Fibroblast of skin of back (primary cell): ENCODE results near the gene CADPS.
A peak's percentile ranks its signal among the peaks of the same experiment; 100 is the strongest.

ENCODE experiments used
- DNase-seq: peaks from one replicate; pipeline ENCODE4 v3.0.0-alpha.2; 2013

Gene CADPS

DNA sequence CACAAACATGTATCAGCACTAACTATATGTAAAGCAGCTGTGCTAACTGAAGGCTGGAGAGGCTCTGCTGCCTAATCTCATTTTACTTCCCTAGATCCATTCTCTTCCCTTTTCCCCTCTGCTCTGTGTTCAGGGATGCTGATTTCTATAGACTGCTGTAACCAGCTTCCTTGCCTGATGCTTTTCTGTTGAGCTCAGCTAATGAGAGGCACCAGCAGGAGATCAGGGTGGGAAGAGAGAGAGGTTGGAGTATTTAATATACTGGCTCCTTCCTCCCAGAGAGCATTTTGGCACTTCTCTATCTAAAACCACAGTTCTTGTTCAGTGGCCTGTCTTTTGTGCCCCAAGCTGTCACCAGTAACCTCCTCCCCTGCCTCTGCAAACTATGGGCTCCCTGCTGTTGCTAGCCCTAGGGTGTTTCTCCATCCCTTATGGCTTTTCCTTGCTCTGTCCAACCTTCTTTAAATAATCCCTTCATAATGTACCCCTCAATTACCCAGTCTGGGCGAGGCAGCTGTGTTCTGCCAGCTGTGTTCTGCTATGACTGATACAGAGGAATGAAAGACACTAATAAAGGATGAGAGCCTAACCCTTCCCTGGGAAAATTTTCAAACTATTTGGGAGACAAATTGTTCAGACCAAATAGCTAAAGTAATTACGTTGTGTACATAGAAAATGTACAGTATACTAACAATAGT, 69.5 kb downstream of the CADPS start:
- no peak for DNase-seq

DNA sequence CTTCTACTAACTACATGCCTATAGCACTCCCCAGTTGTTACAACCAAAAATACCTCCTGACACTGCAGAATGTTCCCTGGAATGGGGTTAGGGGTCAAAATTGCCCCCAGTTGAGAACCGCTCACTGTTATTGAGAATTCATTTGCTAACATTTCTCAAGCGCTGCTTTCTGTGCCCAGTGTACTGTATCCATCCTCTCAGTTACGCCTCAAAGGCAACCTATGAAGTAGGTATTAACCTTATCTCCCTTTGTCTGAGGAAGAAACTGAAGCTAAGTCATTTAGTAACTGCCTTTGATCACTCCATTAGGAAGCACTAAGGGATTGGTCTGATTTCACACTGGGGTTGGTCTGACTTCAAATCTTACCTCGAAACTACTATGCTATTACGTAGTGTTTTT, 70.1 kb downstream of the CADPS start:
- DNase-seq: no peak

DNA sequence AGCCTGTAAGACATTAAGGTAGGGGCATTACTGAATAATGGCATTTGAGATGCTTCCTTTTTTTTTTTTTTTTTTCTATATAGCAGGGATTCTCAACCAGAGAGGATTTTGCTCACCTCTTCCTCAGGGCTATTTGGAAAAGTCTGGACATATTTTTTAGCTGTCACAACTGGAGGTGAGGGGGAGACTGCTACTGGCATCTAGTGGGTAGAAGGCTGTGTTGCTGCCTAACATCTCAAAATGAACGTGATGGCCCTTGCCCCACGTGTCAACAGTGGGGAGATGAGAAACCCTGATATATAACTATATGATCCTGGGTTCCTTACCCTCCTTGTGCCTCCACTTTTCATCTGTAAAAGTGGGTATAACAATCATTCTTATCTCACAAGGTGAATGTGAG, 71.9 kb downstream of the CADPS start:
- DNase-seq: no peak

DNA sequence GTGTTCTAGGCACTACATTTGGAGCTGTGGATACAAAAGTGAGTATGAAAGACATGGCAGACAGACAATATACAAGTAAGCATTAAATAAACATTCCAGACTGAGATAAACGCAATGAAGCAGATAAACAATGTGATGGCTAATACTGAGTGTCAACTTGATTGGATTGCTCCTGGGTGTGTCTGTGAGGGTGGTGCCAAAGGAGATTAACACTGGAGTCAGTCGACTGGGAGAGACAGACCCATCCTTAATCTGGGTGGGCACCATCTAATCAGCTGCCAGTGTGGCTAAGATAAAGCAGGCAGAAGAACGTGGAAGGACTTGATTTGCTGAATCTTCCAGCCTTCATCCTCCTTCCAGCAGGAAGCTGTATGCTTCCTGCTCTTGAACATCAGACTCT, 77.2 kb downstream of the CADPS start:
- DNase-seq: no peak

DNA sequence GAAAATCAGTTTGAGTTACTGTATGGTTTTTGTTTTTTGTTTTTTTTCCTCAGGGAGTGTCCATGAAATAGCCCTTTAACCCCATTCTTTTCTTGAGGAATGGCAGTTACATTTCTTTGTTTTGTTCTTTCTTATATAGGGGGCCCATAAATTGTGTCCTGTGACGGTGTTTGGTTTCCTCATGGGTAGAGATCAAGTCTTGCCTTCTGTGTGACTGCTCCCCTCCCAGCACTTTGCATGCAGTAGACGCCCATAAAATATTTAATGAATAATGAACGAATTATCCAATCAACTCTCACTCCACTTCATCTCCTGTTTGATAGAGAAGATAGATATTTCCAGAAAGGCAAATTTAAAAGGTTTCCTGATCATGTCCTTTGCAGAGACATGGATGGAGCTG, 78.1 kb downstream of the CADPS start:
- DNase-seq: no peak

DNA sequence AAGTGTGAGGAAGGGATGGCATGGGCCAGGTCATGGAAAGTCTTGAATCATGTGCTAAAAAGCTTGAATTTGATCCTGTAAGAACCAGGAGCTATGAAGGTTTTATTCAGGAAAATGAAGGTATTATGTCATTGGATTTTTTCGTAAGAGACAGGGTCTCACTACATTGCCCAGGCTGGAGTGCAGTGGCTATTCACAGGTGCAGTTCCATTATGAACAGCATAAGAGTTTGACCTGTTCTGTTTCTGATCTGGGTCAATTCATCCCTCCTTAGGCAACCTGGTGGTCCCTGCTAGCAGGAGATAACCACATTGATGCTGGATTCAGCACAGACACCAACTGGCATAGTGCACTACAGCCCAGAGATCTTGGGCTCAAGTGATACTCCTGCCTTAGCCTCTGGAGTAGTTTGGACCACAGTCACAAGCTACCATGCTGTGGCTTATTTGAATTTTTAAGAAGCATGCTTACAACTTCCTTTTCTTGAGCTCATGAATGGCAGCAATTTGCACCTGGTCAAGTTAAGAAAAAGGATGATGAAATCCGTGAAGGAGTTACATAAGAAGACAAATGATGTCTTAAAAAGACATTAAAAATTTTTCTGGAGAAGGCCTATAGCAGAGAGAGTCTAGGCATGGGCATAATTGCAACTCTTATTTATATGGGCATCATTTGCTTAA, 79.1 kb downstream of the CADPS start:
- DNase-seq: no peak

DNA sequence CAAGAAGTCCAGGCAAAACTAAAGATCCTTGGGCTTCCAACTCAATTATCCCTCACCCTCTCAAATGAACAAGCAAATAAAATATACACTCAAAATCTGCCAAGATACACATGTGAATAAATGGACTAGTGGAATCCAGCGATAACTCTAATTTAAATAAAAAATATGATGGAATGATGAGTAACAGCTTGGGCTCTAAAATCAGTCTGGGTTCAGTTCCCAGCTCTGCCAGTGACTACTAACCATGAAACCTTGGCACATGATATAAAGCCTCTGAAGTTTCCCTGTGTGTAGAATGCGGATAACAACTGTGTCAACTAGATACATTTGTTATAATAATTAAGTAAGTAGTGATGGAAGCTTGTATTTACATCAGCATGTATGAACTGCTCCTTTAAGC, 81.3 kb downstream of the CADPS start:
- peak; percentile 42 for DNase-seq

DNA sequence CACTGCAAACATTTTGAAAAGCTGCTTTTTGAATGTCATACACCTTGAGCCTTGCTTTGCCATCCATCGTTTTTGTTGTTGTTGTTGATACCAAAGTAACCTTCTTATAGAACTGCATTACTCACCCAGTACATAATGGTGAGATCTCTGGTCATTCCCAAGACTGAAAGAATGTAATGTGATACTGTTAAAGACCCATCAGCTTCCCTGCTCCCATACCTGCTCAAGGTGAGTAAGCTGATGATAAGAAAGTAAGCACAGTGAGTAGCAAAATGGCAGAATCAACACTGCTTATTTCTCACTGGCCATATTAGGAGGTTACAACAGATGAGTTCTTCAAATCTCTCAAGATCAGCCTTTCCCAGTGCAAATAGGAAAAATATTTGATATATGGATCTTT, 89.8 kb downstream of the CADPS start:
- no peak for DNase-seq

DNA sequence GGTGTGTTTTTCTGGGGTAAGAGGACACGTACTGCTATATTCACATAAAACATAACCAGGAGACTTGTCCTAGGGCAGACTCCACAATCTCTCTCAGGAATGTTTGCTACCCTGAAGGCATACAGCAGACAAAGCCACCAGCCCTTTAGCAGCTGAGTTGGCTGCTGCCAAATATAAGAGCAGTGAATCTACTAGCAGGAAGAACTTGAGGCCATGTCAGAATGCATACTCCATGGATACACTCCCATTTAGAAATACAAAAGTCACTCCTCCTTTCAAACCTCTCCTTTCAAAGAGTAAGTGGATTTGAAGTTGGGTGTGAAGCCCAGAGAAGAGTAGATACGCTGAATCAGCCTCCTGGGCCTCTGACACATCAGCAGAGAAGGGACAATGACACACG, 94.1 kb downstream of the CADPS start:
- no peak for DNase-seq

DNA sequence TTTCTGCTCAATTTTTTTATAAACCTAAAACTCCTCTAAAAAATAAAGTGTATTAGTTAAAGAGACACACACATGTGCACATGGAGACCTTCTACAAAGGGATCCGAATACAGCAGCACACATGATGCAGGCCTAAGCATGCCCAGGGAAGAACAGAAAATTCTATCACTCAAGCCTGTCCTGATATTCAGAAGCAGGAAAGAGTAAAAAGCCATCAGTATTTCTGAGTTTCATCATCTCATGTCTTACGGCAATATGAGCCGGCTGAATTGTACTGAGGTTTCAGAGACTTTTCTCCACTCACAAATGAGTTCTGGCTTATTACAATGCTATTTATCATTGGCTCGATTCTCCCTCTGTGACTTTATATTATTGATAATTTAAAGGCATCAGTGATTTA, 97.5 kb downstream of the CADPS start:
- DNase-seq: no peak

DNA sequence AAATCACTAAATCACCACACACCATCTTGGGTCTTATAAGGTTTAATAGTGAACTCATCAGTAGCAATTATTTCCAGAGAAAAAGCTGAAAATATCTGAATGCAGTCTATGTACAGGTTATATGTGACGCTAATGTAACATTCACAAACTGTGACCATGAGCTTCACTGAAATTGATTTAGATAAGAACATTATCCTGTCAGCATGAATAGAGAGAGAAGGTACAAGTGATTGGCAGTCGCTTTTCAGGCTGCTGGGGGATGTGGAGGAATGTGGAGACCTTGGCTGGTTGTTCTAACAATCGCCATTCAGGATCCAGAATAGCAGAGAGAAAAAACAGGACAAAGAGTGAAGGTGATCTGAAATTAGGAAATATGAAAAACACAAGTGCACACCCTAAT, 98.1 kb downstream of the CADPS start:
- no peak for DNase-seq

DNA sequence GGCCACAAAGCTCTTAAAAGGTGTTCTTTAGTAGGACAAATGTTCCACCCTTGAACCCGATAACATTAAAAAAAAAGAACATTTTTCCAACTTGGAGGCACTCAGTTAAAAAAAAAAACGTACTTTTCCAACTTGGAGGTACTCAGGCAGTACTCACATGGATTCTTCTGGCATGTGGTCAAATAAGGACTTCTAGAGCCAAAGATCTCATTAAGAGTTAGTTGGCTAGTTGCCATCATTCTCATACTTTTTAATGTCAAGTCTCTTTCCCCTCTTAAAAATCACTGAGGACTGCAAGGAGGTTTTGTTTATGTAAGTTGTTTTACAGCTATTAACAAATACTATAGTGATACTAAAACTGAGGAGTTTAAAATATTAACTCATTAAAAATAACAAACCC, 101.0 kb downstream of the CADPS start:
- DNase-seq: peak; percentile 9

DNA sequence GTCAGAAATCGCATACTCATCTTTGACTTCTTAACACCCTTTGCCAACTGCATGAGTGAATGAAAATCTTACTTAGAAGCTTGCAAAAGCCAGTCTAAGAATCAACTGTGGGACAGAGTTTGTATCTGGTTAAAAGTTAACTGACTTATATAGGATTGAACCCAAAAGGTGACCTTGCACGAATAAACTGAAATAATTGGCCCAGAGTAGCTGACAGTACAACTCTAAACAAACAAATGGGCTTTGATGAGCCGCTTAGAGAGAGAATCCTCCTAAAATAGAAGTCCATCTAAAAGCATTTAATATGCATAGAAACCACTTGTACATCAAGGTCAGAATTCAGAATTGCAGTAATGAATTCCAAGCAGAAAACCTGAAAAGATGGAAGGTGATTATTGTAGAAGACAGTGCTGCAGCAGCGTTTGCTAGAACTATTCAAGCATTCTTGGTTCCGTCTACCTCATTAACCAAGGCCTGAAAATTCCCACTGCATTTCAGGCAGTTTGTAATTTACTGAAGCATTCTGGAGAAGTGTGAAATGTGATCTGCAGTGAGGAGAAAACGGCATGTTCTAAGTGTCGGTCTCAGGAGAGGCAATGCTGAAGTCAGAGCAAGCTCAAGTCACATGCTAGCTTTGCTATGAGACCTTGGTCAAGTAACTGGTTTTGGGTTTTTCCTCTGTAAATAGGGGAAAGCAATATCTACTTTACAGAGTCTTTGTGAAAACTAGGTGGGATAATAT, 103.7 kb downstream of the CADPS start:
- no peak for DNase-seq

DNA sequence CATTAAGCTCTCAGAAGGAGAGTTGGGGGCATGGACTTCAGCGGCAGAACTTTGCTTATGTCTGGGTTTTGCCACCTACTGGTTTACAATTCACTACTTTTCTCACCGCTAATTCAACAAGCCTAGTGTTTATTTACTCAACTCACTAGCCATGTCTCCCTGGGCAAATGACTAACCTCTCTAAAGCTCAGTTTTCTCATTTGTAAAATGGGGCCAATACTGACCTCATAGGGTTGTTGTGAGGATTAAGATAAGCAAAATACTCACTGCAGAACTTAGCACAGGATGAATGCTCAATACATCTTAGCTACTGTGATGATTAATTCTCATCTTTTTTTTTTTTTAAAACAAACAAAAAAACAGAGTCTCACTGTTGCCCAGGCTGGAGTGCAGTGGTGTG, 106.3 kb downstream of the CADPS start:
- no peak for DNase-seq

DNA sequence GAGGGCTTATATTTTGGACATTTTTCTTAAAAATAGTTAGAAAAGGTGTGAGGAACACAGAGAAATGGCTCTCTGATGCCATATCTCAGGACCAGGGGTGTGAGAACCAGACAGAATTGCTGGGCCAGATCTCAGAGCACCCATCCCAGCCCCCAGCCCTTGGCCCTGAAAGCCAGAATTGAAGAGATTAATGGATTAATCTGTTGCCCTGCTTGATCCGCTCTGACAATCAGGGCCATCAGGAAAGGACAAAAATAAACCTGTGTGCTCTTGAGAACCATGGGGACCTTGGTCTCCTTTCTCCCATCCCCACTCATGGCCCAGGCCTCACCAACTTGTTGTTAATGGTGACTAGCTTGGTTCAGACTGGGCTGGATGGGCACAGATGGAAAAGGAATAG, 113.5 kb downstream of the CADPS start:
- no peak for DNase-seq

DNA sequence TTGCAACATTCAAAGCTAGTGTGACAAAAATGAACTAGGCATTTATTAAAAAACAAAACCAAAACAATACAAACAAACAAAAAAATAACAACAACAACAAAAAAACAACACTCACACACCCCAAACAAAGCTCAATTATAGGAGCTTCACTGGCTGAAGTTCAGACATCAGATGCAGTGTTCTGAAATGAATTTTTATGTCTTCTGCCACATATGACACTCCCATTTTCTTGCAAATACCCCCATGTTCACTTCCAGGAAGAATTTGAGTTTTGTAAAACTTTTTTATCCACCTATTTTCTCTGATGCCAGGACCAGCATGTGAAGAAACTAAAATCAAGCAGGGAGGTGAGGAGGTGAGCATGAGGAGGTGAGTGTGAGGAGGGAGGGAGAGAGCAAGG, 113.9 kb downstream of the CADPS start:
- DNase-seq: no peak

DNA sequence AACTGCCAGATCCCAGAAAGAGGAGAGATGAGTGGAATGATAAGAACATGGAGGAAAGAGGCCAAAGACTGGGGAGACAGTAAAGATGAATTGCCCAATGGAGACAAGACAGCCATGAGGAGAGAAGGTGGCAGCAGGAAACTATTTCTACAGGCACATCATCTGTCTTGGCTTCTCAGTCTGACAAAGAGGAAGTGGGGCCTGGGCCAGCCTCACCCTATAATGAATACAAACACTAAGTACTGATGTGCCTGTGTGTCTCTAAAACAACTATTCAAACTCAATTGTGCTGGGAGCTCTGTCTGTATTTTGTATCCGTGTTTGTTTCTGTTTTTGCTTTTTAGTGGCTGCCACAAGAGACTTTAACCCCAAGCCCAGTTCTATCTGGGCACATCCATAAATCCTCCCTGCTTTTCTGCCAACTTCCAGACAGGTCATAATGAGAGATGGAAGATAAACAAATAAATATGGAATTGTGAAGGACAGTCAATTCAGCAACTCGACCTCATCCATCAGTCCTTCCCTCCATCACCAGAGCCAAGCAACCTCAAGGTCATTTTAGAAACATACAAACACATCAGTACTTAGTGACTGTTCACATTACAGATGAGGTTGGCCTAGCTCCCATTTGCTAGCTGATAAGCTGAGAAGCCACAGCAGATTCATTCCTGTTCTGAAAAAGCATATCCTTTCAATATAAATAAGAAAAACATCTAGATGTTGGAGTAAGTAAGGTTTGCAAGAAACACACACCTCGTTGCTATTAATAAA, 116.7 kb downstream of the CADPS start:
- DNase-seq: no peak

DNA sequence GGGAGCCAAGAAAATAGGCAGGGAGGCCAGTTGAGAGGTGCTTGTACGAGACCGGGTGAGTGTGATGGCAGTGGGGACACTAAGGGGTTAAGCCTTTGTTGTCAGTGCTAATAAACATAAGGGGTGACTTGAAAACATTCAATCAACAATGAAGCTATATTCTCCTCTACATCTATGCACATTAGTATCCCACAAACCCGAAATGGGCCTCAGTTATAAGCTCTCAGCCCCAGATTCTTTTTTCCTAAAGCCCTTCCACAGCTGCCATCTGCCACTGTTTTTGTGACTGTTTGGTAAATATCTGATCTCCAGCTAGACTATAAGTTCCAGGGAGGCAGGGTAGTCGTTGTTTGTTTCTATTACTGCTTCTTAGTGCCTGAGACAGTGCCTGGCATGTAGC, 118.2 kb downstream of the CADPS start:
- no peak for DNase-seq

DNA sequence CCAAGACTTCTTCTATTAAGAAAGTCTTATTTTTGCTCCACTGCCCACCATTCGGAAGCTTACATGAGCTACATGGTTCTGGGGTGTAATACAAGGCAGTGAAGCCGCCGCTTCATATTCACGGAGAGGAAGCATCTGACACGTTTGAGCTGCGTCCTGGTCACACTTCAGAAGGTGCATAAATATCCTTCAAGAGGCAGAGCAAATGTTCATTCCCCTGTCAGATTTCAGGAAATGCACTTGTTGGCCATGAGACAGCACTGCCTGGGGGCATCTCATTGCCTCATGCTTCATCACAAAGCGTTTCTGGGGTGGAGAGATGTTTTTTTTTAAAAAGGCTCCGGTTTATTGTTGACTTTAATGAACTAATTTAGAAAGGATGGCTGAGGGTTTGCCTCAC, 119.9 kb downstream of the CADPS start:
- peak; percentile 11 for DNase-seq

DNA sequence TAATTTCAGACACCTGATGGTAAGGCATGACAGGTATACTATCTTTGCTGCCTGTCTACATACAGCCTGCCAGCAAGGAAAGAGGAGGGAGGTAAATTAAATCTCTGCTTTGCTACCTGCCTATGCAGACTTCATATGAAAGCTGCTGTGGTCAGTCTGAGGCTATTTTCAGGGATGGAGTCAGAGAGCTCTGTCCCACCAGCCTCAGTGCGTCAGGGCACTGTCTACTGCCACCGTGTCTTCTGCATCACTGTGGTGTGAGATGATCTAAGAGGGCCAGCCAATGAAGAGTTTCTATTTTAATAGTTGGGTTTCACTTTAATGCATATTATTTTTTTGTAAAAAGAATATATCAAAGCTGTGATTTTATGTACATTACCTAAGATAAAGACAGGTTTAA, 125.6 kb downstream of the CADPS start:
- no peak for DNase-seq

DNA sequence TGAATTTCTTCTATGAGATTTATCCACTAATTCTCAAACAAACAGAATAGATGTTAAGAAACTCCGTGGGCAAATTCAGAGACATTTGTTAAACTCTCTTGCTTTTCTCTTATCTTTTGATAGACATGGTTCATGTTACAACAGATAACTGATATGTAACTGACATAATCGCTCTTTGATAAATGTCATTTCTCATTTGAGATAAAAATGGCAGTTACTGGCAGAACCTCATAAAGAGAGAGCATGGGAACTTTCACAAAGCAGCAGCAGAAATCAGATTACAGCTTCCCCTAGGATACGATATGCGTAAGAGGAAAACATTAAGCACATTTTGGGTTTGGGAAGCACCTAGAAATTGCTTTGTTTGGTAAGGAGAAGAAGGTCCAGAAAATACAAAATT, 126.1 kb downstream of the CADPS start:
- no peak for DNase-seq

DNA sequence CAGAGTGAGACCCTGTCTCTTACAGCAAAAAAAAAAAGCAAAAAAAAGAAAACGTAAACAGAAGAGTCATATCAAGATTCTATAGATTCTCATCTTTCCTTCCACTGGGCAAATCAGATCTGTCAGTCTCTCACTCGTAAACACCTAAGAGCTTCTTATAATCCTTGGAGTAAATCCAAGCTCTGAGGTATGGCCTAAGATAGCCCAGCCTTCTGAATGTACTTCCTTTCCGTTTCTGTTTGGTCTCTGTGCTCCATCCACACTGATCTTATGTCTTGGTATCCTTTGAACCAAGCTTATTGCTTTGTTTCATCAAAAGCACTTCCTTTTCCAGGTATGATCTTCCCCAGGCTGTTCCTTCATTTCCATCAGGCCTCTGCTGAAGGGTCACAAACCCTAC, 137.8 kb downstream of the CADPS start:
- no peak for DNase-seq

DNA sequence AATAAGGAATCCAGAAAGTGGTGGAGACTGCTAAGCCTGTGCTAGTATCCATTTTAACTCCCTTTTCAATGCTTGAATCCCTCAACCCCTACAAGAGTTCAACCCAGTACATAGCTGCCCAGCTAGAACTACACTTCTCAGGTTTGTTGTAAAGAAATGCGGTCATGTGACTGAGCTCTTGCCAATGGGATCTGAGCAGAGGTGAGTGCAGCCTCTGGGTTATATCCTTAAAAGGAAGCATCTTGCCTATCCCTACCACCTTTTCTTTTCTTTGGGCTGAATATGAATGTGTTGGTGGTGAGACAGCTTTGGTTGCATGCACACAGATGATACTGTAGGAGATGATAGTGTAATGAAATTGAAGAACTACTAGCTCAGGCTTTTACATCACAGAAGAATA, 139.7 kb downstream of the CADPS start:
- DNase-seq: no peak
